NCI-H2171 (cell line): ENCODE results near the gene KCNB1.
A peak's percentile ranks its signal among the peaks of the same experiment; 100 is the strongest.

Source experiments
- DNase-seq: peaks from one replicate; lab custom pipeline; 2025; lab: John Stamatoyannopoulos, UW

Gene KCNB1

GRCh38 chr20:49497398-49497669, 14.9 kb upstream of the KCNB1 start:
- DNase-seq: no peak

DNA sequence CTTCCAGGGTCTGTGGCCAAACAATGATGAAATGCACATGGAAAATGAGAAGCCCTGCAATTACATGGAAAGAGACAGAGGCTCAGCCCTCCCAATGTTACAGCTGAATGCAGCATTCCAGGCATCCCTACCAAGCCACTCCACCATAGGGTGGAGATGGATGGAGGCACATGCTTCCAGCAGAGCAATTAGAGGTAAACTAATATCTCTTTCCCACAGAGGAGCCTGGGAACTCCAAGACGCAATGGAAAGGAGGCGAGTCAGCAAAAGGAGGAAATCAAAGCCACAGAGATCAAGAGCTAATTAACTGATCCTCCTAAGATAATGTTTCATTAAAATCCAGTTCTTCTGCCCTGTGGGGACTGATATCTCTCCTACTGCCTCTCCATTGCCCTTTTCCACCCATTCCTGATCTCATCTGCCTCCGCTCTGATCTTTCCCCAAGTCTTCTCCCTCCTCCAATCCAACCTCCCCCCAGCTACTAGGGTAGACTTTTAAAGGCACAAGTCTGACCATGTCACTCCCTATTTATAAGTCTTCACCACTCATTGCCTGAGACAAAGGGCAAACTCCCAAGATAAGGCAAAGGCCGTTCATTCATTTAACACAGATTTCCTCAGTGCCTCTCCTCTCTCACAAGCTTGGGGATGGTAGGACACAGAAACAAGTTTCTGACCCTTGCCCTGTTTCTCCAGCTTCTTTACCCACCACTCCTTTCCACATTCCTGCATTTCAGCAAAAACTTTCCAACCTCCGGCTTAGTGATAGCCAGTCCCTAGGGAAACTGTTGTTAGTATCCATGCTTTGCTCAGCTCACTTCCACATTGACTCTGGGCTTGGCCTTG, 14.3 kb upstream of the KCNB1 start:
- no peak for DNase-seq

GRCh38 chr20:49496043-49496442, 13.6 kb upstream of the KCNB1 start:
- DNase-seq: no peak

- no peak for DNase-seq
Observed at GRCh38 chr20:49490689-49491088, 8.2 kb upstream of the KCNB1 start.

- DNase-seq: no peak
Observed at GRCh38 chr20:49489688-49490087, 7.2 kb upstream of the KCNB1 start.

DNA sequence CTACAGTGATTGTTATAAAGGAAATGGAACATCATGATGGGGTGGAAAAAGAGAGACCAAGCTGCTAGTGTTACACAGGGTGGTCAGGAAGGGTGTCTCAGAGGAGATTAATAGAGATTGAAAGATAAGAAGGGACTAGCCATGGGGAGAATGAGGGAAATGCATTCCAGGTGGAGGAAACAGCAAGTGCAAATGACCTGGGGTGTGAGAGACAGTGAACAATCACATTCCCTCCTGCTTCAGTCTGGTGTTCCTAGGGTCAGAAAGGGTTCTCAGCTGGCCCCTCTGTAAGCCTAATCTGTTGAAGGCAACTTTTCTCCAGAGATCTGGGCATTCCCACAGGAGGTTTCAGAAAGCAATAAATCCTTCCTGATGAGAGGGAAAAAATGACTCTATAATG, 3.6 kb upstream of the KCNB1 start:
- no peak for DNase-seq

DNA sequence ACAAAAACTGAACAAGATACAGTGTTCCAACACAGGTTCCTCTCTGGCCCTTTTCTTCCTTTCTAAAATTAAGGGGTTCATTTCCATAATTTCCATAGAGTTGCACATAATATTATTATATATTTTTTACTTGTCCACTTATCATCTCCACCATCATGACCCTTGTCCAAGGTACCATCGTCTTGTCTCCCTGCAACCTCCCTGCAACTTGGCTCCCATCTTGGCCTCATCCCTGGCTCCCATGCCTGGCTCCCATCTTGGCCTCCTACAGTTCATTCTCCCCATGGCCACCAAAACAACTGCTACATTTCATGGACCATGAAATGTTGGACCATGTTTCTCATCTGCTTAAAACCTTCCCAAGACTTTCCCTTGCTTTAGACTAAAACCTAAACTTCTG, 3.1 kb upstream of the KCNB1 start:
- DNase-seq: no peak

GRCh38 chr20:49484180-49485140, 2.0 kb upstream of the KCNB1 start:
- DNase-seq: peak; percentile 90

GRCh38 chr20:49483696-49484123, 1.2 kb upstream of the KCNB1 start:
- DNase-seq: no peak

- no peak for DNase-seq
Observed at GRCh38 chr20:49483018-49483695, 689 bp upstream of the KCNB1 start.

GRCh38 chr20:49482173-49482572, 295 bp downstream of the KCNB1 start:
- DNase-seq: no peak

GRCh38 chr20:49481116-49481515, 1.4 kb downstream of the KCNB1 start:
- DNase-seq: no peak

DNA sequence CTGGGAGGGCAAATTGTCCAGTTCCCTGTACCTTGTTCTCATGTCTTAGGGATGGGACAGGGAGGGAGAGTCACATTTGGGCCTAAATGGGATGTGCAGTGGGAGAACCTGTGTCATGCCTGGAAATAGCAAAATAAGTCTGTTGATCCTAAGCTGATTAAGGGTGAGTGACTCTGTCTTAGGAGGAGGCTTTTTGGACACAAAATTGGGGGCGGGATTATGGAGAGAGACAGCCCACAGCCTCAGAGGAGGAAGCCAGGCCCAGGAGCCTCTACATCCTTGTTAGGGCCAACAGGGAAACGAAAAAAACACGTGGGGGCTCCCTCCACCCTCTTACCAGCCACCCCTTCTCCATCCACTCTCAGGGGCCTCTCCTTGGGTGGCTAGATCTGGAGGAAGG, 2.2 kb downstream of the KCNB1 start:
- DNase-seq: no peak

DNA sequence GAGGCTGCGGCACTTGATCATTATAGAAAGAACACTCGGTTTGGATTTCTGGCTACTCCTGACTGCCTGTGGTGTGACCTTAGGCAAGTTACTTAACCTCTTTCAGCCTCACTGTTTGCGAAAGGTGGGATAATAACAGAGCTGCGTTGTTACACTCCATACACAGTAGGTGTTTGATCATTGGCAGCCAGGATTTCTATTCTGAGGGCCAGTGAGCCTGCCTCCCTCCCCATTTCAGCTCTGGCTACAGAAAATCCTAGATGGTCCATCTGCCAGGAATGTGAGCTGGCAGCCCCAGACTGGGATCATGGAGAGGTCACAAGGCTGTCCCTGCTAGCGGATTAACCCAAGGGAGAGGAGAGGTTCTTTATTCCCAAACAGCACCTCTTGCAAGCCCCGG, 2.7 kb downstream of the KCNB1 start:
- DNase-seq: no peak

- no peak for DNase-seq
Observed at GRCh38 chr20:49478754-49479689, 3.4 kb downstream of the KCNB1 start.

DNA sequence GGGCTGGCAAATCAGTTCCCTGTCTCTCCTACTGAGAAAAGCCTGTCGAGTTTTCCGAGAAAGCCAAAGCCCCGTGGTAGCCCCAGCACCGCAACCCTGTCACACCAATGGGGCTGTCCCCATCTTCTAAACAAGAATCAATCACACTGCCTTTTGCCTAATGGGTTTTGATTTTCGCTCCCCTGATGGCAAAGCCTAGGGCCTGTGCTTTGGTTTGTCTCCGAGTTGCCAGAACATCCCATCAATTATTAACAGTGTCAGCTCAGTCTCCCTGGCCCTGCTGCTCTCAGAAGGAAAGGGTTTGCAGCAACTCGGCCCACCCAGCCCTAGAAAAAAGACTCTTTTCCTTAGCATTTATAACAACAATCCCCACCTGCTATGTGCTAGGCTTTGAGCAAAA, 4.2 kb downstream of the KCNB1 start:
- no peak for DNase-seq

- DNase-seq: no peak
Observed at GRCh38 chr20:49477200-49477599, 5.3 kb downstream of the KCNB1 start.

DNA sequence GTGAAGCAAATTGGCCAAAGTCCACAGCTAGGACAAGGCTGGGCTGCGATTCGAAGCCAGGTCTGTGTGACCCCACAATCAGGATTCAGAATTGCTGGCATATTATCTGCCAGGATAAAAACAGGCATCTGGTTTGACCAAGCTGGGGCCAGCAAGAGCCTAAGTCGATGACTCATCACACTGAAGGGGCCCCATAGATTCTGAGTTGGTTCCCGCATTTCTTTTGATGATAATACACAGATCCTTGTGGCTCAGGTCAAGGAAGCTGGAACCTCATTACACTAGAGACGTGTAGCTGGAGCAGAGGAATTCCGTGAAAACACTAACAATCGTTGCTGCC, 6.5 kb downstream of the KCNB1 start:
- no peak for DNase-seq

DNA sequence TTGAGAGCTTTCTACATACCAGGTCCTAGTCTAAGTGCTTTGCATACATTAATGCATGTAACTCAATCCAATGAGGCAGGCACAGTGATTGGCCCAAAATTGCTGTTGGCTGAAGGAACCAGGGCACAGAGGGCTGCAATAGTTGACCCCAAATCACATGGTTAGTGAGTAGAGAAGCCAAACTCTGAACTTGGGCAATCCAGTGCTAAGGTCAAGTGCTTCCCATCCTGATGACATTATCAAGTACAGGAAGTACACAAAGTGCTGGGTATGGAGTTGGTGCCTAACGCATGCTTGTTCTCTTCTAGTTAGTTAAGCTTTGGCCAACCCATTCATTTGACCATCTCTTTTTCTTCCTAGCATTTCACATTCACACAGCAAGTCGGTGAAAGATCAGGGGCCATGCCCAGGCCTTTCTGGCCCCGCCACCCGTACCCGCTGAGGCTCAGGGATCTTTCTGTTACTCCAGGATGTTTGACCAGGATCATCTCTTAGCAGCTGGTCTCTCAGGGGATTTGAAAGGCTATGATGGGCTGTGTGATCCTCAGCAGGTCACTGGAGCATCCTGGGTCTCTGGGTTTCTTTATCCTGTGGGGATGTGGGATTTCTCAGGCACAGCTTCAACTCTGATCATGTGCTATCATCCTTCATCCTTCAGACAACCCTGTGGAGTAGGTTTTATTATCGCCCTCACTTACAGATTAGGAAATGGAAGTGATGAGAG, 7.0 kb downstream of the KCNB1 start:
- no peak for DNase-seq

DNA sequence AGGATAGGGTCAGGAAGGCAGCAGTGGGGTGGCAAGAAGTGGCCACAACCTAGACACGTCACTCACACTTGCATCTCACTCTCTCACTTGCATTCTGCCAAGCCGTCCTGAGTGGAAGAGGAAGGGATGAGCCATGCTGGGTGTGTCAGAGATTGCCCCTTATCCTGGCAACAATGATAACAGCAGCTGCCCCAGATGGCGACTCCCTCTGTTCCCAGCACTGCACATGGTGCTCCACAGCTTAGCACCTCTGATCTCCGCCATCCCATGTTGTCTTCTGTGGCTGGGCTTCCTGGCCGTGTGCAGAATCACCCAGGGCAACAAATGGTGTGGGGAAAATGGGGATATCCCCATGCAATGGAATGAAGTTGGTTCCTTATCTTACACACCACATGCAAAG, 11.1 kb downstream of the KCNB1 start:
- no peak for DNase-seq

GRCh38 chr20:49470922-49471321, 11.5 kb downstream of the KCNB1 start:
- DNase-seq: no peak
